Heart right ventricle (tissue), 16 donors: Measurements from ENCODE around the gene SFT2D1. TPM values are rescaled to one million over a fixed set of nuclear protein-coding genes. Genes with fewer than 3 reads are reported as not detected.
A peak's percentile ranks its signal among the peaks of the same experiment; 100 is the strongest.

Experiments
- ATAC-seq, 8 donors: fragments of 200-7000 bp; cut with Tn5 transposase; one replicate each; pipeline ENCODE4 v1.9.1; 2020; ENCODE audit warnings: mild to moderate bottlenecking in 8 of 8, moderate library complexity in 8 of 8, moderate number of reproducible peaks in 1 of 8
- DNase-seq, 2 donors: peaks; one replicate each; pipeline ENCODE4 v3.0.0-alpha.2; 2020
- H3K27ac ChIP-seq, 10 donors: fragments of 200-600 bp; sonication (generic) in 2 of 10; one replicate each; pipeline versions ENCODE4 v1.5.0 to v1.8.0; 2020 to 2022; ENCODE audit warnings: mild to moderate bottlenecking in 3 of 10
- H3K27me3 ChIP-seq, 7 donors: fragments of 200-600 bp; one replicate each; pipeline ENCODE4 v1.8.0; 2021 to 2022; ENCODE audit warnings: mild to moderate bottlenecking in 2 of 7
- H3K36me3 ChIP-seq, 9 donors: fragments of 200-600 bp; sonication (generic) in 1 of 9; one replicate each; pipeline versions ENCODE4 v1.5.0 to v1.8.0; 2020 to 2022; ENCODE audit warnings: mild to moderate bottlenecking in 2 of 9
- H3K4me1 ChIP-seq, 9 donors: fragments of 200-600 bp; sonication (generic) in 1 of 9; one replicate each; pipeline versions ENCODE4 v1.5.0 to v1.8.0; 2020 to 2022; ENCODE audit warnings: mild to moderate bottlenecking in 4 of 9
- H3K4me3 ChIP-seq, 10 donors: fragments of 200-600 bp; sonication (generic) in 2 of 10; one replicate each; pipeline versions ENCODE4 v1.5.0 to v1.8.0; 2020 to 2022; ENCODE audit warnings: mild to moderate bottlenecking in 7 of 10, moderate library complexity in 2 of 10
- H3K9me3 ChIP-seq, 11 donors: fragments of 200-600 bp in 10 of 11; sonication (generic) in 2 of 11; one replicate each; pipeline versions ENCODE4 v1.5.0 to v1.8.0; 2013 to 2022; ENCODE audit warnings: mild to moderate bottlenecking in 2 of 11, control low read depth in 1 of 11, moderate library complexity in 1 of 11
- WGBS, 2 donors: extraction: QIAGEN DNeasy Blood & Tissue Kit; methylation state at CpG; one replicate each; pipeline ENCODE4 v1.1.7; 2013; ENCODE audit warnings: inconsistent platforms in 1 of 2; 5-methylcytosine and 5-hydroxymethylcytosine counted together
- intact Hi-C, 10 donors: fragments of 100-400 bp; cut with DNase I; formaldehyde crosslinking; loops; one replicate each; pipeline versions ENCODE4 v1.11.1 to v1.14.2; 2022
- polyA plus RNA-seq, 2 donors: library from polyadenylated mRNA; stranded (reverse); fragments of 200-250 nt; gene quantifications; one replicate each; pipeline ENCODE4 v1.2.3, GENCODE V29; 2013
- total RNA-seq, 10 donors: library from RNA; stranded (reverse); fragmentation: NEBNext Ultra II Directional in 3 of 10; extraction: Animal tissue kit (Norgen Biotek cat#: 25700) in 3 of 10; gene quantifications; one replicate each; pipeline versions ENCODE4 v1.2.1 to v1.2.4, GENCODE V29; 2021 to 2023
- TF ChIP-seq, protein P1 (sequence below), 9 donors: fragments of 200-600 bp; sonication (generic) in 2 of 9; IDR thresholded peaks; one replicate each; pipeline versions ENCODE4 v1.5.0 to v1.8.0; 2021 to 2022; ENCODE audit warnings: antibody characterized with exemption in 9 of 9, mild to moderate bottlenecking in 5 of 9, moderate library complexity in 1 of 9
- donor health status: Arrhythmogenic right ventricular cardiomyopathy.
- donor health status: ischemic (EF 13 %, LVEDD 7.1; RV severe dilation, severe dysfunction).
- donor health status: healthy with polysubstance abuse.
- donor health status: DM: no; HTN: yes; CAD: no.
- donor health status: DM: no; HTN: no; CAD: no.
- donor health status: ischemic (EF 25% LVEDD 6.9; RV normal size, moderate dysfunction).
- donor health status: ischemic (EF 25% LVEDD 5.7; RV mildly dilated, moderate dysfunction).
- donor health status: healthy.
- donor health status: DM: yes; HTN: yes; CAD: no.
- donor health status: Ischemic cardiomyopathy.
- donor health status: ischemic (EF 35%, LVEDD 5.7; RV mildly dilated, moderate dysfunction).
- donor health status: nonischemic (EF 11% LVEDD 7.7; RV severe dilation, severe dysfunction).
- donor health status: DM: yes; HTN: yes; CAD: no.
- donor health status: PGD.
- donor health status: ischemic (EF 29% LVEDD 5.4; RV normal size, mild dysfunction).
- donor health status: nonischemic (EF 23%, LVEDD 6.1; RV moderate dilation, normal function).

The SFT2D1 gene
- total and polyA plus RNA-seq, 12 donors = 15.6 to 43.6 (median 22.1) TPM

GRCh38 chr6:166284640-166285039 lies 57.7 kb downstream of the SFT2D1 start:
- TF ChIP-seq, protein P1, sequence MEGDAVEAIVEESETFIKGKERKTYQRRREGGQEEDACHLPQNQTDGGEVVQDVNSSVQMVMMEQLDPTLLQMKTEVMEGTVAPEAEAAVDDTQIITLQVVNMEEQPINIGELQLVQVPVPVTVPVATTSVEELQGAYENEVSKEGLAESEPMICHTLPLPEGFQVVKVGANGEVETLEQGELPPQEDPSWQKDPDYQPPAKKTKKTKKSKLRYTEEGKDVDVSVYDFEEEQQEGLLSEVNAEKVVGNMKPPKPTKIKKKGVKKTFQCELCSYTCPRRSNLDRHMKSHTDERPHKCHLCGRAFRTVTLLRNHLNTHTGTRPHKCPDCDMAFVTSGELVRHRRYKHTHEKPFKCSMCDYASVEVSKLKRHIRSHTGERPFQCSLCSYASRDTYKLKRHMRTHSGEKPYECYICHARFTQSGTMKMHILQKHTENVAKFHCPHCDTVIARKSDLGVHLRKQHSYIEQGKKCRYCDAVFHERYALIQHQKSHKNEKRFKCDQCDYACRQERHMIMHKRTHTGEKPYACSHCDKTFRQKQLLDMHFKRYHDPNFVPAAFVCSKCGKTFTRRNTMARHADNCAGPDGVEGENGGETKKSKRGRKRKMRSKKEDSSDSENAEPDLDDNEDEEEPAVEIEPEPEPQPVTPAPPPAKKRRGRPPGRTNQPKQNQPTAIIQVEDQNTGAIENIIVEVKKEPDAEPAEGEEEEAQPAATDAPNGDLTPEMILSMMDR (IDR thresholded peaks at IDR 0.05) = no peak
- peaks cover 0 to 53% (median 17%) of the 10 kb centered on the region in 7 donors for H3K27me3 ChIP-seq
- no peaks in the 10 kb centered on the region for H3K9me3 ChIP-seq
- H3K4me3 ChIP-seq = no peak overlapping the region
- WGBS, 2 donors = 86 to 88% methylated on average over 6 of the region's 6 CpGs
- ATAC-seq (peak in 1 of 8 donors; percentile 22), DNase-seq (no peak)
- no peak overlapping the region for H3K27ac ChIP-seq
- no peaks in the 10 kb centered on the region for H3K4me1 ChIP-seq
- intact Hi-C loops = no loop called here
- H3K36me3 ChIP-seq = no peaks in the 10 kb centered on the region

DNA sequence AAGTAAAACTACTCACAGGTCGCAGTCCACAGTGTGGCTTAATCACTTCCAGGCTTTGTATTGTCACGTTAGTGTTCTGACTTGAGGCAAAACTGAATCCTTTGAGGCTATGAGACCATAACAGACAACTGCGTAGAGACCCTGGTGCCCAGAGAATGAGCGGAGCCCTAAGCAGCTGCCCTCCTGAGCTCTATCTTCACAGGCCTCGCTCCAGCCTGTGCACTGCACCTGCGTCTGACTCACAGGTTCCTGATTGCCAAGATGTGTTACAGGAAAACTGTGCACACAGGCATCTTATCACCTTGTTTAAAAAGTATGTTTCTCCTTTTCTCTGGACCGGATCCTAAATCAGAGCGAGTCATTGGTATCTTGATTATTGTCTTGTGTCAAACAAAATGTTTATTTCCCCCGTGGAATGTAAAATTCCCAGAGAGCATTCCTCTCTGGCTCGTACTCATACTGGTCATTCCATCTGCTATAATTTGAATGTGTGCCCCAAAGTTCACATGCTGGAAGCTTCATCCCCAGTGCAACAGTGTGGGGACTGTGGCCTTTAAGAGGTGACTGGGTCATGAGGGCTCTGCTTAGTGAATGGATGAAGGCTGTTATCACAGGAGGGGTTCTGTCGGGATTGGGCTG lies 59.8 kb downstream of the SFT2D1 start:
- TF ChIP-seq, protein P1 (IDR thresholded peaks at IDR 0.05) = no peak
- DNase-seq (no peak), ATAC-seq (no peak)
- Histone ChIP-seq H3K27me3 (peaks cover 0 to 53% (median 17%) of the 10 kb centered on the region in 7 donors), H3K36me3 (no peaks in the 10 kb centered on the region), H3K9me3 (no peaks in the 10 kb centered on the region), H3K27ac (no peak overlapping the region), H3K4me3 (no peak overlapping the region), H3K4me1 (no peaks in the 10 kb centered on the region)
- intact Hi-C loops = no loop called here
- WGBS, 2 donors = 64 to 74% methylated on average over 11 of the region's 11 CpGs

DNA sequence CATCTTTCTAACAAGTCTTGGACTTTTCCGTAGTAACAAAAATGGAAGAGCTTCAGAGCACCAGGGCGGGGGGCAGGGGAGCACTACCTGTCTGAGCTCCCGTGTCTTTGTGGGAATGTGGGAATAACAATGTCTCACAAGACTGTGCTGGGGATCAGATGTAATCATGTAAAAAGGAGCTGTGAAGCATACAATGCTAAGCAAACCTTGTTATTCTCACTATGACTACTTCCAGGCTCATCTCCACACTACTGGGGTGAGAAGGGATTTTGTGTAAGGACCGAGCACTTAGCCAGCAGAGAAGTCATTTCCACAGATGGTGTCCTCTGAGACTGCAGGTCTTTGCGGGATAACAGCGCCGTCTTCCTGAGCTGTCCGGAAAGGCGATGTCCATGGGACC lies 61.2 kb downstream of the SFT2D1 start:
- ATAC-seq (no peak), DNase-seq (no peak)
- H3K4me3 ChIP-seq = no peak overlapping the region
- peaks cover 0 to 53% (median 22%) of the 10 kb centered on the region in 7 donors for H3K27me3 ChIP-seq
- no peak overlapping the region for H3K27ac ChIP-seq
- WGBS, 2 donors = 91 to 93% methylated on average over 9 of the region's 9 CpGs
- H3K4me1 ChIP-seq = no peaks in the 10 kb centered on the region
- TF ChIP-seq, protein P1 (IDR thresholded peaks at IDR 0.05) = no peak
- no peaks in the 10 kb centered on the region for H3K36me3 ChIP-seq
- intact Hi-C loops = no loop called here
- H3K9me3 ChIP-seq = no peaks in the 10 kb centered on the region

DNA sequence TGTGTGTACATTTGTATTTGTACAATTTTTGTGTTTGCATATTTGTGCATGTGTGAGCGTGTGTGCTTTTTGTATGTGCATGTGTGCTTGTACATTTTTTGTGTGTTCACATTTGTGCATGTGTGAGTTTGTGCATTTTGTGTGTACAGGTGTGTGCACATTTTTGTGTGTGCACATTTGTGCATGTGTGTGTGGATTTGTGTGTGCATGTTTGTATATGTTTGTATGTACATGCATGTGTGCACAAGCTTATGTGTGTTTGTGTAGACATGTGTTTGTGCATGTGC lies 63.0 kb downstream of the SFT2D1 start:
- peaks cover 0 to 47% (median 22%) of the 10 kb centered on the region in 7 donors for H3K27me3 ChIP-seq
- DNase-seq (no peak), ATAC-seq (no peak)
- intact Hi-C loops = loop anchor here in 3 of 10 donors (2.0 to 5.0 kb wide), 3 partner anchors 103 to 123 kb away; partner anchors contain the start of gene MPC1 (in 1 of the 3)
- no peaks in the 10 kb centered on the region for H3K36me3 ChIP-seq
- no peak overlapping the region for H3K27ac ChIP-seq
- peaks cover 0 to 6% (median 0%) of the 10 kb centered on the region in 9 donors for H3K4me1 ChIP-seq
- 92% methylated on average over 1 of the region's 1 CpG for WGBS, 2 donors
- TF ChIP-seq, protein P1 (IDR thresholded peaks at IDR 0.05) = no peak
- H3K4me3 ChIP-seq = no peak overlapping the region
- H3K9me3 ChIP-seq = no peaks in the 10 kb centered on the region
